ENCODE data around the gene SIX1.

DNA sequence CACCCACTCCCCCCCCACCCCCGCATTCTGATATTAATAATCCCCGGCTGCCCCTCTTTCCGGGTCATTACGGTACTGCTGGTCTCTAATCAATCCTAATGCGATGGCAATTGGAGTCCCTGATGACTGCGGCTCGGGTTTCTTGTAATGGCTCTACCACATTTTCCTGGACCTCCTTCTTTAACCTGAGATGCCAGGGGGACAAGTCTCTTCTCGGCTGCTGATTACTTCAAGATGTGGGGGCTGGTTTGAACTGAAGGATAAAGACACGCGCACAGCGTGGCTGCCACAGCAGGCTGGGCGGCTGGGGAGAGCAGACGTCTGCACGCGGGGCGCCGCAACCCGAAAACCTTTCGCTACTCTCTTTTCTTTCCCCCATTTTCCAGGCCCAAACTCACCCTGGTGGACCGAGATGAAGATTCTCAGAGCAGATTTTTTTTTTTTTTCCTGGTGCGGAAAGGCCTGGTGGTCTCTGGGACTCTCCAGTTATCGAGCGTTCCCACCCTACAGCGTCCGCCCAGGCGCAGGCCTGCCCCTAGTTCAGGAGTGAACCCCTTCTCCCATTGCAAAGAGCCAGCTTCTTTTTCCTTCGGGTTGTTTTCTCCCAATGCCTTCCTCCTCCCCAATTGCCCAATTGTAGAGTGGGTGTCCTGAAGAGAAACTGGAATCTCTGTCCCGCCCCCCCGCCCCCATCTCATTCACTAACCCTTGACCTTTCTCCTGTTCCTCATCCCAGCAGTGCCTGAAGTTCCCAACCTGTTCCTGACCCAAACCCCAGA lies 6.0 kb upstream of the SIX1 start:
- no peak for TF ChIP-seq POLR2A (IDR thresholded peaks at IDR 0.05)
- TF ChIP-seq, protein P1, sequence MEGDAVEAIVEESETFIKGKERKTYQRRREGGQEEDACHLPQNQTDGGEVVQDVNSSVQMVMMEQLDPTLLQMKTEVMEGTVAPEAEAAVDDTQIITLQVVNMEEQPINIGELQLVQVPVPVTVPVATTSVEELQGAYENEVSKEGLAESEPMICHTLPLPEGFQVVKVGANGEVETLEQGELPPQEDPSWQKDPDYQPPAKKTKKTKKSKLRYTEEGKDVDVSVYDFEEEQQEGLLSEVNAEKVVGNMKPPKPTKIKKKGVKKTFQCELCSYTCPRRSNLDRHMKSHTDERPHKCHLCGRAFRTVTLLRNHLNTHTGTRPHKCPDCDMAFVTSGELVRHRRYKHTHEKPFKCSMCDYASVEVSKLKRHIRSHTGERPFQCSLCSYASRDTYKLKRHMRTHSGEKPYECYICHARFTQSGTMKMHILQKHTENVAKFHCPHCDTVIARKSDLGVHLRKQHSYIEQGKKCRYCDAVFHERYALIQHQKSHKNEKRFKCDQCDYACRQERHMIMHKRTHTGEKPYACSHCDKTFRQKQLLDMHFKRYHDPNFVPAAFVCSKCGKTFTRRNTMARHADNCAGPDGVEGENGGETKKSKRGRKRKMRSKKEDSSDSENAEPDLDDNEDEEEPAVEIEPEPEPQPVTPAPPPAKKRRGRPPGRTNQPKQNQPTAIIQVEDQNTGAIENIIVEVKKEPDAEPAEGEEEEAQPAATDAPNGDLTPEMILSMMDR (IDR thresholded peaks at IDR 0.05 in 4 of 5, conservative IDR thresholded peaks at IDR 0.05 in 1 of 5) = no peak

Data from gastrocnemius medialis (tissue), 4 donors.